ENCODE measurements around the gene GIPC3. TPM values are rescaled to one million over a fixed set of nuclear protein-coding genes. Genes with fewer than 3 reads are reported as not detected.

The GIPC3 gene
- polyA plus RNA-seq, 1 of the 3 experiments (the other 2 are of a cell fraction), result 0.20 TPM

DNA sequence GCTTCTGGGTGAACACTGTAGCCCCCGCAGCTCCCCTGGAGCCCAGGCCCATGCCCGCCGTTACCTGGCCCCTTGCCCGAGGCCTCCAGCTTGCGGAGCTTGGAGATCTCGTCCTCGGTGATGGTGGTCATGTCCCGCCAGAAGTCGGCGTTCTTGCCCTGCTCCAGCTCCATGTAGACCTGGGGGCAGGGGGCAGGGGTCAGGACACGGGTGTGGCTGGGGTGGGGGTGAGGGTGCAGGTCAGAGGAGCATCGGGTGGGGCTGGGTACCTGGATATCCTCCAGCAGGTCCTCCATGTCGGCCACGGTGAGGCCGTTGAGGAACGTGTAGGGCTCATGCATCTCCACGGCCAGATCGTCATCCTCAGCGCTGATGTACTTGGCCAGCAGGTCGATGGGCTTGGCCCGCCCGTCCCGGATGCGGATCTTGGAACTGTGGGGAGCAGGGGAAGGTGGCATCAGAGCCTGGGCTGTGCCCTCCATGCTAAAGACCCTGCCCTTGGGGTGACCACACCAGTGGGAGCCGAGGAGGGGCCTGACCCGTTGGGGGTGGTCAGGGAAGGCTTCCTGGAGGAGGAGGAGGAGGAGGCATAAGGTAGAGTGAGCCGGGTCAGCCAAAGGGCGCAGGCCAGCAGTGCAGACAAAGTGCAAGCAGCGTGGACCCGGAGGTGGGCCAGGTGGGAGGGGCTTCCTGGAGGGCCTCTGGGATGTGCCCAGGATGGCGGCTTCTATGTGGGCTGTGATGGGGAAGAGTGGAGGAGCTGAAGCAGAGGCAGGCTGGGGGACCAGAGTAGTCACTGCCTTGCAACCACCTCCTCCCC is 33.7 kb downstream of the GIPC3 start:
- no peaks in the 10 kb centered on the region for H3K27me3 ChIP-seq (ENCODE audit: insufficient read depth)
- no peak overlapping the region for H2AFZ ChIP-seq (ENCODE audit: low read depth)
- H3F3A ChIP-seq (replicated peaks; ENCODE audit: insufficient read depth), result no peaks in the 10 kb centered on the region
- H4K20me1 ChIP-seq (ENCODE audit: insufficient read depth), result no peaks in the 10 kb centered on the region
- H3K79me2 ChIP-seq (ENCODE audit: insufficient read depth), result peaks cover 13% of the 10 kb centered on the region; the same call in 1 of the 2 replicates
- no peak overlapping the region; a peak in 1 of 4 replicates for H3K4me3 ChIP-seq (ENCODE audit: low read depth in 2 of 2, low read length in 1 of 2)
- ChIA-PET POLR2A (no interaction called here), CTCF (interaction anchor here (0.7 to 5.8 kb wide), 13 partner anchors 8 to 315 kb away, joined by 3 to 49 read pairs (median 6); partner anchors contain the start of genes GIPC3, MFSD12 and TJP3)
- no peak overlapping the region for H3K4me2 ChIP-seq
- H3K9me3 ChIP-seq, result no peaks in the 10 kb centered on the region
- TF ChIP-seq FOXM1 (IDR thresholded peaks at IDR 0.05; ENCODE audit: low read depth), result no peak
- TF ChIP-seq RAD21 (IDR thresholded peaks at IDR 0.05; ENCODE audit: low read length), result no peak
- no peak for TF ChIP-seq RFX5 (IDR thresholded peaks at IDR 0.05; ENCODE audit: low read length)
- no peak for TF ChIP-seq RCOR1 (IDR thresholded peaks at IDR 0.05; ENCODE audit: low read length)
- no peak for TF ChIP-seq YY1 (IDR thresholded peaks at IDR 0.05; ENCODE audit: low read depth)
- TF ChIP-seq FOSL2 (IDR thresholded peaks at IDR 0.05; ENCODE audit: borderline replicate concordance, low read depth), result no peak
- TF ChIP-seq EP300 (IDR thresholded peaks at IDR 0.05; ENCODE audit: borderline replicate concordance in 1 of 2, low read depth in 1 of 2, low read length in 1 of 2), result no peak
- TF ChIP-seq TAF1 (IDR thresholded peaks at IDR 0.05; ENCODE audit: borderline replicate concordance, low read depth, low read length), result no peak
- TF ChIP-seq TEAD4 (IDR thresholded peaks at IDR 0.05; ENCODE audit: borderline replicate concordance, insufficient read depth), result no peak
- TF ChIP-seq, protein P1, sequence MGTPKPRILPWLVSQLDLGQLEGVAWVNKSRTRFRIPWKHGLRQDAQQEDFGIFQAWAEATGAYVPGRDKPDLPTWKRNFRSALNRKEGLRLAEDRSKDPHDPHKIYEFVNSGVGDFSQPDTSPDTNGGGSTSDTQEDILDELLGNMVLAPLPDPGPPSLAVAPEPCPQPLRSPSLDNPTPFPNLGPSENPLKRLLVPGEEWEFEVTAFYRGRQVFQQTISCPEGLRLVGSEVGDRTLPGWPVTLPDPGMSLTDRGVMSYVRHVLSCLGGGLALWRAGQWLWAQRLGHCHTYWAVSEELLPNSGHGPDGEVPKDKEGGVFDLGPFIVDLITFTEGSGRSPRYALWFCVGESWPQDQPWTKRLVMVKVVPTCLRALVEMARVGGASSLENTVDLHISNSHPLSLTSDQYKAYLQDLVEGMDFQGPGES (IDR thresholded peaks at IDR 0.05; ENCODE audit: low read depth, low read length), result no peak
- TF ChIP-seq, protein P2, sequence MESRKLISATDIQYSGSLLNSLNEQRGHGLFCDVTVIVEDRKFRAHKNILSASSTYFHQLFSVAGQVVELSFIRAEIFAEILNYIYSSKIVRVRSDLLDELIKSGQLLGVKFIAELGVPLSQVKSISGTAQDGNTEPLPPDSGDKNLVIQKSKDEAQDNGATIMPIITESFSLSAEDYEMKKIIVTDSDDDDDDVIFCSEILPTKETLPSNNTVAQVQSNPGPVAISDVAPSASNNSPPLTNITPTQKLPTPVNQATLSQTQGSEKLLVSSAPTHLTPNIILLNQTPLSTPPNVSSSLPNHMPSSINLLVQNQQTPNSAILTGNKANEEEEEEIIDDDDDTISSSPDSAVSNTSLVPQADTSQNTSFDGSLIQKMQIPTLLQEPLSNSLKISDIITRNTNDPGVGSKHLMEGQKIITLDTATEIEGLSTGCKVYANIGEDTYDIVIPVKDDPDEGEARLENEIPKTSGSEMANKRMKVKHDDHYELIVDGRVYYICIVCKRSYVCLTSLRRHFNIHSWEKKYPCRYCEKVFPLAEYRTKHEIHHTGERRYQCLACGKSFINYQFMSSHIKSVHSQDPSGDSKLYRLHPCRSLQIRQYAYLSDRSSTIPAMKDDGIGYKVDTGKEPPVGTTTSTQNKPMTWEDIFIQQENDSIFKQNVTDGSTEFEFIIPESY (IDR thresholded peaks at IDR 0.05; ENCODE audit: borderline replicate concordance, low read depth), result no peak
- no peak for TF ChIP-seq EZH2phosphoT487 (IDR thresholded peaks at IDR 0.05; ENCODE audit: borderline replicate concordance, low read depth)
- TF ChIP-seq NRF1 (IDR thresholded peaks at IDR 0.05; ENCODE audit: low read depth, low read length), result no peak
- TF ChIP-seq, protein P3, sequence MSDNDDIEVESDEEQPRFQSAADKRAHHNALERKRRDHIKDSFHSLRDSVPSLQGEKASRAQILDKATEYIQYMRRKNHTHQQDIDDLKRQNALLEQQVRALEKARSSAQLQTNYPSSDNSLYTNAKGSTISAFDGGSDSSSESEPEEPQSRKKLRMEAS (IDR thresholded peaks at IDR 0.05; ENCODE audit: low read depth), result no peak
- TF ChIP-seq, protein P4, sequence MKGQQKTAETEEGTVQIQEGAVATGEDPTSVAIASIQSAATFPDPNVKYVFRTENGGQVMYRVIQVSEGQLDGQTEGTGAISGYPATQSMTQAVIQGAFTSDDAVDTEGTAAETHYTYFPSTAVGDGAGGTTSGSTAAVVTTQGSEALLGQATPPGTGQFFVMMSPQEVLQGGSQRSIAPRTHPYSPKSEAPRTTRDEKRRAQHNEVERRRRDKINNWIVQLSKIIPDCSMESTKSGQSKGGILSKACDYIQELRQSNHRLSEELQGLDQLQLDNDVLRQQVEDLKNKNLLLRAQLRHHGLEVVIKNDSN (IDR thresholded peaks at IDR 0.05; ENCODE audit: borderline replicate concordance, low read depth), result no peak
- TF ChIP-seq SIN3A (IDR thresholded peaks at IDR 0.05; ENCODE audit: borderline replicate concordance, low read depth, low read length), result no peak
- TF ChIP-seq GABPA (IDR thresholded peaks at IDR 0.05; ENCODE audit: low read depth), result no peak
- TF ChIP-seq MXI1 (IDR thresholded peaks at IDR 0.05; ENCODE audit: low read depth, low read length), result no peak
- 91% methylated on average over 16 of the region's 31 CpGs for WGBS (ENCODE audit: low lambda C conversion rate)
- no peak overlapping the region for H3K27ac ChIP-seq (ENCODE audit: low read depth in 2 of 2, low read length in 1 of 2)
- H3K9me2 ChIP-seq, result no peaks in the 10 kb centered on the region
- no peak for DNase-seq
- peaks cover 0 to 3% of the 10 kb centered on the region in 2 experiments; a peak in 1 of 4 replicates for H3K4me1 ChIP-seq (ENCODE audit: control insufficient read depth in 1 of 2, insufficient read depth in 2 of 2, low read depth in 1 of 2, low read length in 1 of 2)
- H3K36me3 ChIP-seq (replicated peaks in 1 of 2; ENCODE audit: control insufficient read depth in 1 of 2, insufficient read depth in 2 of 2, low read length in 1 of 2), result peaks cover 0 to 19% of the 10 kb centered on the region in 2 experiments
- no peak overlapping the region for H3K9ac ChIP-seq

Measured in SK-N-SH (cell line).